KMS-11 (cell line): ENCODE measurements around the gene CEP162.

Experiments used
- H2AFZ ChIP-seq: fragments of 200-600 bp; sonication (generic); 2 replicates; pipeline ENCODE4 v1.6.1; 2016; ENCODE audit warnings: antibody characterized with exemption, mixed run types, low read depth
- H3K27ac ChIP-seq: fragments of 200-600 bp; sonication (generic); 2 replicates; pipeline ENCODE4 v1.6.1; 2016; ENCODE audit warnings: mild to moderate bottlenecking, mixed run types
- H3K27me3 ChIP-seq: fragments of 200-600 bp; sonication (generic); 2 replicates; pipeline ENCODE4 v1.6.1; 2017; ENCODE audit warnings: mild to moderate bottlenecking, low read depth, mixed run types, moderate library complexity; ENCODE audit not compliant: insufficient read depth
- H3K36me3 ChIP-seq: fragments of 200-600 bp; sonication (generic); 2 replicates; pipeline ENCODE4 v1.6.1; 2017; ENCODE audit warnings: mild to moderate bottlenecking, mixed run types; ENCODE audit not compliant: insufficient read depth
- H3K4me1 ChIP-seq: fragments of 200-600 bp; sonication (generic); 2 replicates; pipeline ENCODE4 v1.6.1; 2016; ENCODE audit warnings: mild to moderate bottlenecking, low read depth, mixed run types; ENCODE audit not compliant: poor library complexity, severe bottlenecking
- H3K4me2 ChIP-seq: fragments of 200-600 bp; sonication (generic); 2 replicates; pipeline ENCODE4 v1.7.0; 2016; ENCODE audit warnings: mild to moderate bottlenecking, mixed run types
- H3K4me3 ChIP-seq: fragments of 200-600 bp; sonication (generic); IDR thresholded peaks from 2 replicates; pipeline ENCODE4 v1.6.1; 2017; ENCODE audit warnings: low read depth, low read length, mixed read lengths; ENCODE audit not compliant: insufficient read depth
- H3K79me2 ChIP-seq: fragments of 200-600 bp; sonication (generic); 2 replicates; pipeline ENCODE4 v1.6.1; 2016; ENCODE audit warnings: low read depth, mixed run types; ENCODE audit not compliant: insufficient read depth
- H3K9ac ChIP-seq: fragments of 200-600 bp; sonication (generic); 2 replicates; pipeline ENCODE4 v1.6.1; 2016; ENCODE audit warnings: mild to moderate bottlenecking, mixed run types
- H4K20me1 ChIP-seq: fragments of 200-600 bp; sonication (generic); 2 replicates; pipeline ENCODE4 v1.6.1; 2016; ENCODE audit warnings: mild to moderate bottlenecking, mixed run types; ENCODE audit not compliant: insufficient read depth
- TF ChIP-seq, protein P1 (sequence below): fragments of 200-600 bp; sonication (generic); conservative IDR thresholded peaks from 2 replicates; pipeline ENCODE4 v1.6.1; 2017; ENCODE audit warnings: low read depth, mild to moderate bottlenecking, antibody characterized with exemption, low read length, moderate library complexity, mixed read lengths

Gene CEP162

DNA sequence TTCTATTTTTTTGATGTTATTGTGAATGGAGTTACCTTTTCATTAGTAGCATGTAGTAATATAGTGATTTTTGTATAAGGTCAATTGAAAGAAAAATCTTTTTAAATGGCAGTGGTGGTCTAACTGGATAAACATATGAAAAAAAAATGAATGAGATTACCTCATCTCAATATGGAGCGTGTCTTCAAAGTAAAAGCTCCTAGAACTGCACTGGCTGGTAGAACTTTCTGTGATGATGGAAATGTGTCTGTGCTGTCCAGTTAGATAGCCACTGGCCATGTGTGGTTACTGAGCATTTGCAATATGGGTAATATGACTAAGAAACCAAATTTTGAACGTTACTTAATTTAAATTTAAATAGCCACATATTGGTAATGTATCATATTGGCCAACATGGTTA, 149.8 kb downstream of the CEP162 start:
- TF ChIP-seq, protein P1, sequence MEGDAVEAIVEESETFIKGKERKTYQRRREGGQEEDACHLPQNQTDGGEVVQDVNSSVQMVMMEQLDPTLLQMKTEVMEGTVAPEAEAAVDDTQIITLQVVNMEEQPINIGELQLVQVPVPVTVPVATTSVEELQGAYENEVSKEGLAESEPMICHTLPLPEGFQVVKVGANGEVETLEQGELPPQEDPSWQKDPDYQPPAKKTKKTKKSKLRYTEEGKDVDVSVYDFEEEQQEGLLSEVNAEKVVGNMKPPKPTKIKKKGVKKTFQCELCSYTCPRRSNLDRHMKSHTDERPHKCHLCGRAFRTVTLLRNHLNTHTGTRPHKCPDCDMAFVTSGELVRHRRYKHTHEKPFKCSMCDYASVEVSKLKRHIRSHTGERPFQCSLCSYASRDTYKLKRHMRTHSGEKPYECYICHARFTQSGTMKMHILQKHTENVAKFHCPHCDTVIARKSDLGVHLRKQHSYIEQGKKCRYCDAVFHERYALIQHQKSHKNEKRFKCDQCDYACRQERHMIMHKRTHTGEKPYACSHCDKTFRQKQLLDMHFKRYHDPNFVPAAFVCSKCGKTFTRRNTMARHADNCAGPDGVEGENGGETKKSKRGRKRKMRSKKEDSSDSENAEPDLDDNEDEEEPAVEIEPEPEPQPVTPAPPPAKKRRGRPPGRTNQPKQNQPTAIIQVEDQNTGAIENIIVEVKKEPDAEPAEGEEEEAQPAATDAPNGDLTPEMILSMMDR, result no peak
- no peak overlapping the region for H3K27ac ChIP-seq
- H3K4me1 ChIP-seq, result no peaks in the 10 kb centered on the region
- no peak overlapping the region for H3K9ac ChIP-seq
- H4K20me1 ChIP-seq, result no peaks in the 10 kb centered on the region
- H2AFZ ChIP-seq, result no peak overlapping the region
- H3K4me2 ChIP-seq, result no peak overlapping the region
- no peaks in the 10 kb centered on the region for H3K36me3 ChIP-seq
- no peaks in the 10 kb centered on the region for H3K27me3 ChIP-seq
- no peaks in the 10 kb centered on the region for H3K79me2 ChIP-seq
- H3K4me3 ChIP-seq, result no peak overlapping the region

DNA sequence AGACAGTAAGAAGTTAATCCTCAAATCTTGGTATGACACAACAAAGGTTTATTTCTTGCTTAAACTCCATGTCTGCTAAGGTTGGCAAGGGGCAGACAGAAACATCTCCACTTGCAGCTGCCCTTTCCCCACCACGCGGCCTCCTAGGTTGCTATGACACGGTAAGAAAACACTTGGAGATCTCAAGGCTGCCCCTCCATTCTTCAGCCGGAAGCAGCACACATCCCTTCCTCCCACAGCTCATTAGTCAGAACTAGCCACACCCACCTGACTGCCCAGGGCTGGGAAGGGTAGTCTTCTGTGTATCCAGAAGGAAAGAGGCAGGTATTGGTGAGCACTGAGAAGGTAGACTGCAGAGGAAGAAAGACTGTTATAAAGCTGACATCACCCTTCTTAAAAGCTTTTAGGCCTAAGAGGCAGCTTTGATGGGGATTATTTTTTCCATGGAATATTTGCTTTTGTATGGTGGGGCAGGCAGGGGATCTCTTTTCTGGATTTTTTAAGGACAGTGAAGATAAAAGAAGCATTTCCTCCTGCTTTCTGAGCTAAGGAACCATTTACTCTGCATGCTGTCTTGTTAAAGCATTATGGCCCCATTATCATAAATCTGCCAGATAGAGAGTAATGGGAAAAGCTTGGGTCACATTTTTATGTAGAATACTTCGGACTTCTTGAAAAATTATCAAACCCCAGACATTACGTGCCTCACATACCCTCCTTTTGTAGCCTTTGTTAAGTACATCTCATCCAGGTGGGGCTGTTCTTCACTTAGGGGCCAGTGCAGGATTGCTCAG, 152.3 kb downstream of the CEP162 start:
- H3K4me3 ChIP-seq, result no peak overlapping the region
- no peak overlapping the region for H3K4me2 ChIP-seq
- H3K36me3 ChIP-seq, result no peaks in the 10 kb centered on the region
- no peak overlapping the region for H3K9ac ChIP-seq
- no peaks in the 10 kb centered on the region for H3K27me3 ChIP-seq
- no peak overlapping the region for H2AFZ ChIP-seq
- H3K4me1 ChIP-seq, result no peaks in the 10 kb centered on the region
- H4K20me1 ChIP-seq, result no peaks in the 10 kb centered on the region
- no peak overlapping the region for H3K27ac ChIP-seq
- H3K79me2 ChIP-seq, result no peaks in the 10 kb centered on the region
- TF ChIP-seq, protein P1, result no peak
